ENCODE data around the gene ANAPC1. TPM values are rescaled to one million over a fixed set of nuclear protein-coding genes. Genes with fewer than 3 reads are reported as not detected.
A peak's percentile ranks its signal among the peaks of the same experiment; 100 is the strongest.
"Not testable (repeated sequence)": the region's sequence is repeated elsewhere in the genome, so short reads cannot be mapped to it uniquely, and the experiment has no call there.

ANAPC1 gene
- total and polyA plus RNA-seq, 10 donors: 7.0 to 82.2 (median 47.7) TPM

DNA sequence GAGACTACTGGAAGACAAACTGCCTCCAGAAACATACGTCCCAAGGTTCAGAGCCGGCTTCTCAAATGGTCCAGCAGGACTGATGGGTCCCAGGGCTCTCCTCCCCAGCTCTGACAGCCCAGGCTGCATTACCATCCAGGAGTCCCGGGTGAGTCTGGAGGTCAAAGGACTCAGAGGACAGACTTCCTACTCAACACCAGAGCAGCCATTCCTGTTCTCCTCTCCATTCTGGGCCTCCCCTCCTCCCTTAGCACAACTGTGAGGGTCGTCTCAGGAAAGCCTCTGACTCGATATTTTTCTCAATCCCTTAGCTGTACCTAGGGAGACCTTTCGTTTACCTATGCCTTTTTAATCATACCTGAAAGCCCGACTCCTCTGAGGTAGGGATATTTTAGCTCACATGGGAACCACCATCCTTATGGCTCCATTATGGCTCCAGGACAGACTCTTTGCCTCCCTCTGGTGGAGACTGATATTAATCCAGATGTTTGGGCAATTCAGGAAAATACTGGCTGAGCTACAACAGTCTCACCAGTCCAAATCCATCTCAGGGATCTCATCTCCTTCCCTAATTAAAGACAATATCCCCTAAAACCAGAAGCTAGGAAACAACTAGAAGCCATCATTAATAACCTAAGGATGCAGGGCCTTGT is 70.9 kb downstream of the ANAPC1 start:
- TF ChIP-seq, protein P1, sequence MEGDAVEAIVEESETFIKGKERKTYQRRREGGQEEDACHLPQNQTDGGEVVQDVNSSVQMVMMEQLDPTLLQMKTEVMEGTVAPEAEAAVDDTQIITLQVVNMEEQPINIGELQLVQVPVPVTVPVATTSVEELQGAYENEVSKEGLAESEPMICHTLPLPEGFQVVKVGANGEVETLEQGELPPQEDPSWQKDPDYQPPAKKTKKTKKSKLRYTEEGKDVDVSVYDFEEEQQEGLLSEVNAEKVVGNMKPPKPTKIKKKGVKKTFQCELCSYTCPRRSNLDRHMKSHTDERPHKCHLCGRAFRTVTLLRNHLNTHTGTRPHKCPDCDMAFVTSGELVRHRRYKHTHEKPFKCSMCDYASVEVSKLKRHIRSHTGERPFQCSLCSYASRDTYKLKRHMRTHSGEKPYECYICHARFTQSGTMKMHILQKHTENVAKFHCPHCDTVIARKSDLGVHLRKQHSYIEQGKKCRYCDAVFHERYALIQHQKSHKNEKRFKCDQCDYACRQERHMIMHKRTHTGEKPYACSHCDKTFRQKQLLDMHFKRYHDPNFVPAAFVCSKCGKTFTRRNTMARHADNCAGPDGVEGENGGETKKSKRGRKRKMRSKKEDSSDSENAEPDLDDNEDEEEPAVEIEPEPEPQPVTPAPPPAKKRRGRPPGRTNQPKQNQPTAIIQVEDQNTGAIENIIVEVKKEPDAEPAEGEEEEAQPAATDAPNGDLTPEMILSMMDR (IDR thresholded peaks at IDR 0.05 in 8 of 11, conservative IDR thresholded peaks at IDR 0.05 in 3 of 11): peak in 2 of 11 experiments; percentile 15 to 19
- intact Hi-C loops (cut with DNase I; ENCODE audit: low total_unique reads); H3K9me3 ChIP-seq; H3K27ac ChIP-seq; DNase-seq; H3K4me1 ChIP-seq; H3K27me3 ChIP-seq (replicated peaks in 1 of 7); H3K4me3 ChIP-seq; H3K36me3 ChIP-seq: not testable (repeated sequence)
- WGBS, 5 donors: 86 to 91% (median 89%) methylated on average over 1 to 4 of the region's 7 CpGs

DNA sequence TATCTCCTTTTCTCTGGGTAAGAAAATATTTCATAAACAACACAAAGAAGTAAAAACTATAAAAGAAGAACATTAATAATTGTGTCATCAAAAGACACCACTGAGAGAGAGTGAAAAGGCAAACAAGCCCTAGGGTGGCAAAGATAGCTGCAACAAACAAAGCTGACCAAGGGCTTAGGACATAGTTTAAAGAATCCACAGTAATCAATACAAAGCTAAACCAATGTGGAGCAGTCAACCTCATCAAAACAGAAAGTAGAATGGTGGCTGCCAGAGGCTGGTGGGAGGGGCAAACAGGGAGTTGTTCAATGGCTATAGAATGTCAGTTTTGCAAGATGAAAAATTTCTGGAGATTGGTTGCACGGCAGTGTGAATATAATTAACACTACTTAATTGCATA is 93.4 kb downstream of the ANAPC1 start:
- WGBS, 5 donors: 88 to 100% (median 100%) methylated on average over 1 of the region's 1 CpG
- DNase-seq; H3K4me3 ChIP-seq; H3K27me3 ChIP-seq (replicated peaks in 1 of 7); H3K27ac ChIP-seq; H3K9me3 ChIP-seq; H3K4me1 ChIP-seq; intact Hi-C loops (cut with DNase I; ENCODE audit: low total_unique reads): not testable (repeated sequence)
- peaks cover 0 to 32% (median 2%) of the 10 kb centered on the region in 6 donors for H3K36me3 ChIP-seq

DNA sequence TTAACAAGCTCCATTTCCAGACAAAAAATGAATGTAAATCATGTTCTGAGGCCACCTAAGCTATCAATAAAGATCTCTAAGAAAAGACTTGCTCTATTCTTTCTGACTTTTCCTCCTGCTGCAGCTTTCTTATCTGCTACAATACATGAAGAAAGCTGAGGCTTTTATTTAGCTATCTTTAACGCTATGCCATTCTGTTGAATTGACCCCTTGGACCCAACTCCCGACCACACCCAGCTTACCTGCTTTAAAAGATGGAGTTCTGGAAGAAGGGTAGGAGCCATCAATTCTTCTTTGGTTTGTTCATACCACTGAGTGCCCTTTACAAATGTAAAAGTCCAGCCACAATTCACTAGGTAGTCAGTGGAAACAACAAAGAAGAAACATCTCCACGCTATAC is 99.9 kb downstream of the ANAPC1 start:
- H3K9me3 ChIP-seq; intact Hi-C loops (cut with DNase I; ENCODE audit: low total_unique reads); H3K4me3 ChIP-seq; H3K27ac ChIP-seq; H3K27me3 ChIP-seq (replicated peaks in 1 of 7); H3K4me1 ChIP-seq; DNase-seq: not testable (repeated sequence)
- 89 to 99% (median 97%) methylated on average over 2 to 3 of the region's 3 CpGs for WGBS, 5 donors
- H3K36me3 ChIP-seq: peaks cover 0 to 46% (median 3%) of the 10 kb centered on the region in 6 donors

DNA sequence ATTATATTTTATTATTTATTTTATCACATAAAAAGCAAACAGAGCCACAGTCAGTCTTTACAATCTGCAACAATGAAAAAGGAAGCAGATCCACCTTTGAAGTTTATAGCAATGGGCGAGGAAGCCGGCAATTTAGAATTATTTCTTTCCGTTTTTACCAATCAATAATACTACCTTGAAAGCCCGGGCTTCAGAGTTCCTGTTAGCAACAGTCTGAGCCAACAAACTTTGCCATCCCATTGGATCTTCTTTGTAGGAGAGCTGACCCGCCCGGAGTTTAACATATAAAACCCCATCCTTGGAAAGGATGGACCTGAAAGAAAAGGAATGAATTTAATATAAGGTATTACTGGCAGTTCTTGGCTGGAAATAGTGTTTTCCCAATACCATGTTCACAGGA is 101.8 kb downstream of the ANAPC1 start:
- H3K36me3 ChIP-seq: peaks cover 0 to 45% (median 3%) of the 10 kb centered on the region in 6 donors
- H3K4me1 ChIP-seq; intact Hi-C loops (cut with DNase I; ENCODE audit: low total_unique reads); H3K9me3 ChIP-seq; H3K27me3 ChIP-seq (replicated peaks in 1 of 7); H3K27ac ChIP-seq; H3K4me3 ChIP-seq; DNase-seq: not testable (repeated sequence)
- whole genome bisulfite sequencing, 5 donors: 93 to 100% (median 96%) methylated on average over 6 of the region's 6 CpGs

DNA sequence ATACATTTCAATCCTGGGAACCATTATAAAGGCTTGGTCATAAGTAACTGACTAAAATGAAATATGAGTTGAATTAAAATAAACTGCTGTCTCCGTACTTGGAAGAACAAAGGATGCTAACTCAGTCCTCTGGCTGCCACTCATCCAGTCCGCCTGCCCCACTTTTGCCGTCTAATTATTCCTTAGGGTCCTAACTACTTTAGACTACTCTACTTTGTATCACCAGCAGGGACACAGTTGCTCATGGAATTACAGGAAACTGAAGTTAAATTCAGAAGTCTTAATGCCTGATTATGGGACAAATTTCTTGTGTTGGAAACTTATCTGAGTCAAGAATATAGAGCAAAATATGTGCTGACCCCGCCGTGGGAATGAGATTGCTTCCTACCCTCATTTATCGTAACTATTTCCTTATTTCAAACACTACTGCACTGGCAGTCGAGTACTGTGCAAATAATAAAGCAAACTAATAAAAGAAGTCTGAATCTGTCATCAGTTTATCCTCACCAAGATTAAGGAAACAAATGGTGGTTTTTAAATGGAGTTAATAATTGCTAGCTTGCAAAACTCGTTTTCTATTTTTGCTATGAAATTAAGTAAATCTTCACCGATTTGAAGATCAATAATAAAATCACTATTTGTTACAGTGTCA is 102.4 kb downstream of the ANAPC1 start:
- H3K36me3 ChIP-seq: peaks cover 0 to 44% (median 3%) of the 10 kb centered on the region in 6 donors
- WGBS, 5 donors: 80 to 90% (median 85%) methylated on average over 8 to 9 of the region's 9 CpGs
- H3K27ac ChIP-seq; H3K9me3 ChIP-seq; DNase-seq; intact Hi-C loops (cut with DNase I; ENCODE audit: low total_unique reads); H3K27me3 ChIP-seq (replicated peaks in 1 of 7); H3K4me1 ChIP-seq; H3K4me3 ChIP-seq: not testable (repeated sequence)

DNA sequence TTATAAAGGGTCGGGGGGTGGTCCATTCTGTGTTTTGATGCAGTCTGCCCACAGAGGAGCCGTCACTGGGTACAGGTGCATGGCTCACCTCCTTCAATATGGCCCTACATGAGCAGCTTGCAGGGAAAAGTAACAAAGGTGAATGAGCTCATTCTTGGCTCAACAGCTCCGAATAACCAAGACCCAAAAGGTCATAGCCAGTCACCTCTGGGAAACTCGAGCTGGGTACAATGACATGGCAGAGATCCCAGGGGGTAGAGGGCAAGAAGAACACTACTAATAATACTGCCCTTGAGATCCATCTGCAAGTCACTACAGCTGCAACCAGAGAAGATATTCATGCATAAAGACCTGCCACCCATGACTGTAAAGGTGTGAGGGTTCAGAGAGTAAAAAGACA is 106.8 kb downstream of the ANAPC1 start:
- H3K9me3 ChIP-seq; H3K27ac ChIP-seq; H3K4me3 ChIP-seq; H3K27me3 ChIP-seq (replicated peaks in 1 of 7); DNase-seq; H3K4me1 ChIP-seq; intact Hi-C loops (cut with DNase I; ENCODE audit: low total_unique reads): not testable (repeated sequence)
- 88 to 98% (median 90%) methylated on average over 4 of the region's 4 CpGs for WGBS, 5 donors
- peaks cover 0 to 45% (median 3%) of the 10 kb centered on the region in 6 donors for H3K36me3 ChIP-seq

DNA sequence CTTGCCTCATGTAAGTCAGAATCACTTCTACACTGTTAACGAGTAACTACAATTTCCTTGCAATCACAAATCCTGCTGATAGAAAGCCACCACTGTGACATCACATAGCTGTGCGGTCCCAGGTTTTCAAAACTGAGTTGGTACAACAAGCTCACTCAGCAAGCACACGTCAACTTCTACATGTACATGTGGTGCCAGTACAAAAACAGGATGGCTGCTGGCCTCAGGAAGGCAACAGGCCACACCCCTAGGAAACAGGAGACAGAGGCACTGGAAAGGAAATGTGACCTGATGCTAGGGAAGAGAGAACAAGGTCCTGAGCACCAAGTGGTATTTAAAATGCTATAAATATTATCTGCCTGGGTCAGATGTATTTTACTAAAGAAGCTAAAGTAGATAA is 107.7 kb downstream of the ANAPC1 start:
- intact Hi-C loops (cut with DNase I; ENCODE audit: low total_unique reads); DNase-seq; H3K27me3 ChIP-seq (replicated peaks in 1 of 7); H3K4me3 ChIP-seq; H3K9me3 ChIP-seq; H3K4me1 ChIP-seq: not testable (repeated sequence)
- peak overlapping the region in 1 of 8 donors; percentile 18 for H3K27ac ChIP-seq
- 57 to 100% (median 85%) methylated on average over 1 of the region's 3 CpGs; no CpG with 5 or more reads in 1 of the 5 donors for WGBS, 5 donors
- peaks cover 0 to 38% (median 3%) of the 10 kb centered on the region in 6 donors for H3K36me3 ChIP-seq

Measured in spleen (tissue), 11 donors.